Neural progenitor cell (in vitro differentiated cells): ENCODE measurements around the gene KRTAP22-1. TPM values are rescaled to one million over a fixed set of nuclear protein-coding genes. Genes with fewer than 3 reads are reported as not detected.

Source experiments
- DNase-seq: peaks from one replicate; pipeline ENCODE4 v3.0.0-alpha.2; 2016; ENCODE audit warnings: low spot score
- H2AFZ ChIP-seq: fragments of 200-600 bp; sonication (generic); replicated peaks from 2 replicates; pipeline ENCODE4 v1.6.1; 2016; ENCODE audit warnings: antibody characterized with exemption
- H3F3A ChIP-seq: fragments of 200-600 bp; sonication (generic); 2 replicates; pipeline ENCODE4 v1.6.1; 2016; ENCODE audit warnings: antibody characterized with exemption, low read depth
- H3K27ac ChIP-seq: fragments of 200-600 bp; sonication (generic); 2 replicates; pipeline ENCODE4 v1.5.1; 2016; ENCODE audit warnings: mild to moderate bottlenecking
- H3K27me3 ChIP-seq: fragments of 200-600 bp; sonication (generic); 2 replicates; pipeline ENCODE4 v1.6.1; 2016; ENCODE audit warnings: mild to moderate bottlenecking, moderate library complexity
- H3K36me3 ChIP-seq: fragments of 200-600 bp; sonication (generic); 2 replicates; pipeline ENCODE4 v1.5.1; 2016
- H3K4me1 ChIP-seq: fragments of 200-600 bp; sonication (generic); 2 replicates; pipeline ENCODE4 v1.6.1; 2016; ENCODE audit warnings: mixed run types
- H3K4me2 ChIP-seq: fragments of 200-600 bp; sonication (generic); 2 replicates; pipeline ENCODE4 v1.6.1; 2016
- H3K4me3 ChIP-seq: fragments of 200-600 bp; sonication (generic); 2 replicates; pipeline ENCODE4 v1.5.1; 2016
- H3K79me2 ChIP-seq: fragments of 200-600 bp; sonication (generic); 2 replicates; pipeline ENCODE4 v1.6.1; 2016; ENCODE audit warnings: low read depth
- H3K9ac ChIP-seq: fragments of 200-600 bp; sonication (generic); 2 replicates; pipeline ENCODE4 v1.6.1; 2016
- H3K9me3 ChIP-seq: fragments of 200-600 bp; sonication (generic); 2 replicates; pipeline ENCODE4 v1.5.1; 2016; ENCODE audit warnings: low read depth
- H4K20me1 ChIP-seq: fragments of 200-600 bp; sonication (generic); 2 replicates; pipeline ENCODE4 v1.6.1; 2016; ENCODE audit warnings: low read depth
- H3K27ac Mint-ChIP-seq: 3 replicates; pipeline ENCODE4 v1.8.0; 2021; ENCODE audit warnings: mixed read lengths
- H3K27me3 Mint-ChIP-seq: 2 replicates; pipeline ENCODE4 v1.8.0; 2022; ENCODE audit warnings: low read depth, mild to moderate bottlenecking, inconsistent platforms, moderate library complexity, mixed read lengths; ENCODE audit not compliant: insufficient read depth
- H3K36me3 Mint-ChIP-seq: 3 replicates; pipeline ENCODE4 v1.8.0; 2021; ENCODE audit warnings: mixed read lengths
- H3K4me1 Mint-ChIP-seq: 3 replicates; pipeline ENCODE4 v1.8.0; 2021; ENCODE audit warnings: mixed read lengths
- H3K4me3 Mint-ChIP-seq: 3 replicates; pipeline ENCODE4 v1.8.0; 2021; ENCODE audit warnings: mild to moderate bottlenecking, moderate library complexity, mixed read lengths
- H3K9me3 Mint-ChIP-seq: 3 replicates; pipeline ENCODE4 v1.8.0; 2020; ENCODE audit warnings: mixed read lengths
- CTCF ChIP-seq: fragments of 200-600 bp; sonication (generic); IDR thresholded peaks from 2 replicates; pipeline ENCODE4 v1.5.1; 2017; ENCODE audit warnings: antibody characterized with exemption, mild to moderate bottlenecking
- EZH2 ChIP-seq: fragments of 200-600 bp; sonication (generic); IDR thresholded peaks from 2 replicates; pipeline ENCODE4 v1.6.1; 2017; ENCODE audit warnings: antibody characterized with exemption, mild to moderate bottlenecking, moderate library complexity
- EZH2phosphoT487 ChIP-seq: fragments of 200-600 bp; sonication (generic); IDR thresholded peaks from 2 replicates; pipeline ENCODE4 v1.6.1; 2017; ENCODE audit warnings: antibody characterized with exemption
- small RNA-seq: library from RNA; depleted of rRNA; stranded (forward); fragments of <200 nt; gene quantifications from one replicate; pipeline ENCODE3, GENCODE V24; 2015
- total RNA-seq: library from RNA; depleted of rRNA; stranded (reverse); fragments of >200 nt; gene quantifications from 2 replicates; pipeline ENCODE4 v1.2.3, GENCODE V29; 2015; ENCODE audit warnings: low replicate concordance

KRTAP22-1 gene
- total RNA-seq, 1 donor from 2014 or later, result not detected

- no peak overlapping the region for H3K4me2 ChIP-seq
- Mint-ChIP-seq H3K4me1 (no peaks in the 10 kb centered on the region), H3K4me3 (no peak overlapping the region), H3K27ac (no peak overlapping the region), H3K36me3 (no peaks in the 10 kb centered on the region), H3K27me3 (peaks cover 2% of the 10 kb centered on the region), H3K9me3 (no peaks in the 10 kb centered on the region)
- no peaks in the 10 kb centered on the region for H4K20me1 ChIP-seq
- no peaks in the 10 kb centered on the region for H3K27me3 ChIP-seq
- DNase-seq, result no peak
- H3F3A ChIP-seq, result no peaks in the 10 kb centered on the region
- H3K79me2 ChIP-seq, result no peaks in the 10 kb centered on the region
- H3K9ac ChIP-seq, result no peak overlapping the region
- H3K27ac ChIP-seq, result no peak overlapping the region
- no peak overlapping the region for H3K4me3 ChIP-seq
- H3K4me1 ChIP-seq, result no peaks in the 10 kb centered on the region
- H3K36me3 ChIP-seq, result no peaks in the 10 kb centered on the region
- TF ChIP-seq EZH2 (no peak), EZH2phosphoT487 (no peak), CTCF (no peak)
- H2AFZ ChIP-seq, result no peak overlapping the region
- H3K9me3 ChIP-seq, result peaks cover 3% of the 10 kb centered on the region
These were observed 46.1 kb downstream of the KRTAP22-1 start for GRCh38 chr21:30646904-30647414.

Small RNAs within 50 kb of the gene (small RNA-seq; reads per million reads assigned to genes)
- gene KRTAP20-1, result not detected
- not detected for gene KRTAP20-3
- not detected for gene KRTAP20-4
- not detected for gene KRTAP22-1
- gene KRTAP22-2, result not detected

Other genes starting within 250 kb of the KRTAP22-1 start
- not detected in 2 replicates for gene KRTAP13-2, start 228.8 kb upstream of the KRTAP22-1 start, total RNA-seq
- gene KRTAP13-1, start 205.1 kb upstream of the KRTAP22-1 start, total RNA-seq, result not detected in 2 replicates
- gene KRTAP13-3, start 175.2 kb upstream of the KRTAP22-1 start, total RNA-seq, result not detected in 2 replicates
- not detected in 2 replicates for gene KRTAP13-4, start 170.9 kb upstream of the KRTAP22-1 start, total RNA-seq
- not detected in 2 replicates for gene KRTAP15-1, start 160.8 kb upstream of the KRTAP22-1 start, total RNA-seq
- not detected in 2 replicates for gene KRTAP19-1, start 120.7 kb upstream of the KRTAP22-1 start, total RNA-seq
- gene KRTAP19-2, start 113.7 kb upstream of the KRTAP22-1 start, total RNA-seq, result not detected in 2 replicates
- not detected in 2 replicates for gene KRTAP19-3, start 109.1 kb upstream of the KRTAP22-1 start, total RNA-seq
- gene KRTAP19-4, start 103.9 kb upstream of the KRTAP22-1 start, total RNA-seq, result not detected in 2 replicates
- gene KRTAP19-5, start 98.9 kb upstream of the KRTAP22-1 start, total RNA-seq, result not detected in 2 replicates
- gene KRTAP19-6, start 59.2 kb upstream of the KRTAP22-1 start, total RNA-seq, result not detected in 2 replicates
- not detected in 2 replicates for gene KRTAP19-7, start 39.8 kb upstream of the KRTAP22-1 start, total RNA-seq
- gene KRTAP22-2, start 10.7 kb upstream of the KRTAP22-1 start, total RNA-seq, result not detected in 2 replicates
- not detected in 2 replicates for gene KRTAP6-3, start 8.6 kb upstream of the KRTAP22-1 start, total RNA-seq
- gene KRTAP6-2, start 2.2 kb upstream of the KRTAP22-1 start, total RNA-seq, result not detected in 2 replicates
- gene KRTAP6-1, start 12.8 kb downstream of the KRTAP22-1 start, total RNA-seq, result not detected in 2 replicates
- not detected in 2 replicates for gene KRTAP20-1, start 15.3 kb downstream of the KRTAP22-1 start, total RNA-seq
- gene KRTAP20-4, start 19.5 kb downstream of the KRTAP22-1 start, total RNA-seq, result not detected in 2 replicates
- not detected in 2 replicates for gene KRTAP20-2, start 34.1 kb downstream of the KRTAP22-1 start, total RNA-seq
- gene KRTAP20-3, start 41.8 kb downstream of the KRTAP22-1 start, total RNA-seq, result not detected in 2 replicates
- gene KRTAP21-3, start 117.7 kb downstream of the KRTAP22-1 start, total RNA-seq, result not detected in 2 replicates
- not detected in 2 replicates for gene KRTAP21-2, start 146.2 kb downstream of the KRTAP22-1 start, total RNA-seq
- gene KRTAP21-1, start 154.3 kb downstream of the KRTAP22-1 start, total RNA-seq, result not detected in 2 replicates
- not detected in 2 replicates for gene KRTAP8-1, start 212.2 kb downstream of the KRTAP22-1 start, total RNA-seq
- gene KRTAP7-1, start 228.7 kb downstream of the KRTAP22-1 start, total RNA-seq, result not detected in 2 replicates